Measurements from ENCODE around the gene BOK. TPM values are rescaled to one million over a fixed set of nuclear protein-coding genes. Genes with fewer than 3 reads are reported as not detected.

BOK gene
- total RNA-seq, 1 experiment from 2014 or later, result 30.2 TPM

GRCh38 chr2:241540771-241541561 lies 17.6 kb upstream of the BOK start:
- Histone ChIP-seq H3K9ac (ENCODE audit: low read length) (no peak overlapping the region), H3K27ac (ENCODE audit: low read length) (no peak overlapping the region), H3K9me3 (ENCODE audit: low read length) (no peaks in the 10 kb centered on the region), H4K20me1 (ENCODE audit: low read length) (no peaks in the 10 kb centered on the region), H3K79me2 (ENCODE audit: low read length) (no peaks in the 10 kb centered on the region), H3F3A (ENCODE audit: low read length, unreplicated experiment) (no peaks in the 10 kb centered on the region), H3K27me3 (ENCODE audit: low read length) (no peaks in the 10 kb centered on the region), H2AFZ (ENCODE audit: low read length) (no peak overlapping the region), H3K4me1 (ENCODE audit: insufficient read depth, low read length) (no peaks in the 10 kb centered on the region), H3K4me2 (ENCODE audit: low read length) (no peak overlapping the region), H3K4me3 (ENCODE audit: low read length) (no peak overlapping the region), H3K36me3 (ENCODE audit: low read depth, low read length) (no peaks in the 10 kb centered on the region), H3K9me2 (replicated peaks; ENCODE audit: low read length) (no peaks in the 10 kb centered on the region)
- no TSS peak for BruUV-seq (replicated peaks)
- CTCF ChIA-PET, result no interaction called here
- TF ChIP-seq EZH2phosphoT487 (IDR thresholded peaks at IDR 0.05; ENCODE audit: borderline replicate concordance, low read length) (no peak), EZH2 (IDR thresholded peaks at IDR 0.05; ENCODE audit: low read length, unreplicated experiment) (no peak)
- TF ChIP-seq, protein P1, sequence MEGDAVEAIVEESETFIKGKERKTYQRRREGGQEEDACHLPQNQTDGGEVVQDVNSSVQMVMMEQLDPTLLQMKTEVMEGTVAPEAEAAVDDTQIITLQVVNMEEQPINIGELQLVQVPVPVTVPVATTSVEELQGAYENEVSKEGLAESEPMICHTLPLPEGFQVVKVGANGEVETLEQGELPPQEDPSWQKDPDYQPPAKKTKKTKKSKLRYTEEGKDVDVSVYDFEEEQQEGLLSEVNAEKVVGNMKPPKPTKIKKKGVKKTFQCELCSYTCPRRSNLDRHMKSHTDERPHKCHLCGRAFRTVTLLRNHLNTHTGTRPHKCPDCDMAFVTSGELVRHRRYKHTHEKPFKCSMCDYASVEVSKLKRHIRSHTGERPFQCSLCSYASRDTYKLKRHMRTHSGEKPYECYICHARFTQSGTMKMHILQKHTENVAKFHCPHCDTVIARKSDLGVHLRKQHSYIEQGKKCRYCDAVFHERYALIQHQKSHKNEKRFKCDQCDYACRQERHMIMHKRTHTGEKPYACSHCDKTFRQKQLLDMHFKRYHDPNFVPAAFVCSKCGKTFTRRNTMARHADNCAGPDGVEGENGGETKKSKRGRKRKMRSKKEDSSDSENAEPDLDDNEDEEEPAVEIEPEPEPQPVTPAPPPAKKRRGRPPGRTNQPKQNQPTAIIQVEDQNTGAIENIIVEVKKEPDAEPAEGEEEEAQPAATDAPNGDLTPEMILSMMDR (conservative IDR thresholded peaks at IDR 0.05; ENCODE audit: low read depth, low read length), result no peak
- DNase-seq (no peak), ATAC-seq (no peak; the same call in 1 of the 2 replicates)
- intact Hi-C loops (cut with micrococcal nuclease), result no loop called here
- POLR2A ChIA-PET (ENCODE audit: unreplicated experiment), result no interaction called here

DNA sequence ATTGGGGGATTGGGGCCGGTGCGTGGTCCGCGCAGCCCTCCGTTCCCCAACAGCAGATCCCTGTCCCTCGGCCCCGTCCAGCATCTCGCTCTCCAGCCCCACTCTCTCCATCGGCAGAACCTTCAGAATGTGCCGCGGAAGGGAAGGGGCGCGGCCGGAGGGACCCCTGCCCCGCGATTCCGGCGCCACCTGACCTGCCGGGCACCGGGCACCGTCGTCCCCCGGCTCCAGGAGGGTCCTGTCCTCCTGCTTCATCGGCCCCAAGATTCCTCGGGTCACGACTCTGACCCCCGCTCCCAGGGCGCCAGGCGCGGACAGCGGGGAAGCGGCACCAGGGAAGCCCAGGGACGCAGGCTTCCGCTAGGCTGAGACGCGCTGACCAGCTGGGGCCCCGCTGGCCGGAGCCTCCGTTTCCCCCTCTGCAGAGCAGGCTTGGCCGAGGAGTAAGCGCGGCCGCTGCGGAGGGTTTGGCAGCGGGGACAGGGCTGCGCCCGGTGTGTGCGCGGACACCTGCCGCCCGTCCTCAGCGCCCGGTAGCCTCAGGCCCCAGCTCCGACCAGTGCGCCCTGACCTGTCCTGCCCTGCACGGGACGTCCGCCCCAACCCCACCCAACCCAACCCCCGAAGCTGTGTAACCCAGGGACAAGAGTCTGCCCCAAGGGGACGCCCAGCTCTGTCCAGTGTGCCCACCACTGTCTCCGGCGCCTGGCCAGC lies 16.8 kb upstream of the BOK start:
- Histone ChIP-seq H3K27me3 (ENCODE audit: low read length) (no peaks in the 10 kb centered on the region), H3K9me2 (replicated peaks; ENCODE audit: low read length) (no peaks in the 10 kb centered on the region), H3K4me1 (ENCODE audit: insufficient read depth, low read length) (no peaks in the 10 kb centered on the region), H3F3A (ENCODE audit: low read length, unreplicated experiment) (no peaks in the 10 kb centered on the region), H3K9me3 (ENCODE audit: low read length) (no peaks in the 10 kb centered on the region), H3K9ac (ENCODE audit: low read length) (no peak overlapping the region), H3K27ac (ENCODE audit: low read length) (no peak overlapping the region), H3K4me3 (ENCODE audit: low read length) (no peak overlapping the region), H2AFZ (ENCODE audit: low read length) (no peak overlapping the region), H3K36me3 (ENCODE audit: low read depth, low read length) (no peaks in the 10 kb centered on the region), H3K4me2 (ENCODE audit: low read length) (no peak overlapping the region), H4K20me1 (ENCODE audit: low read length) (no peaks in the 10 kb centered on the region), H3K79me2 (ENCODE audit: low read length) (no peaks in the 10 kb centered on the region)
- no TSS peak for BruUV-seq (replicated peaks)
- no peak for ATAC-seq
- intact Hi-C loops (cut with micrococcal nuclease), result no loop called here
- TF ChIP-seq, protein P1 (conservative IDR thresholded peaks at IDR 0.05; ENCODE audit: low read depth, low read length), result no peak
- no peak for TF ChIP-seq EZH2 (IDR thresholded peaks at IDR 0.05; ENCODE audit: low read length, unreplicated experiment)
- no peak for TF ChIP-seq EZH2phosphoT487 (IDR thresholded peaks at IDR 0.05; ENCODE audit: borderline replicate concordance, low read length)
- POLR2A ChIA-PET (ENCODE audit: unreplicated experiment), result no interaction called here
- DNase-seq, result no peak
- CTCF ChIA-PET, result no interaction called here

GRCh38 chr2:241542278-241542605 lies 16.3 kb upstream of the BOK start:
- DNase-seq (no peak), ATAC-seq (no peak)
- Histone ChIP-seq H3K79me2 (ENCODE audit: low read length) (no peaks in the 10 kb centered on the region), H3K27ac (ENCODE audit: low read length) (no peak overlapping the region), H3K4me1 (ENCODE audit: insufficient read depth, low read length) (no peaks in the 10 kb centered on the region), H3K9me2 (replicated peaks; ENCODE audit: low read length) (no peaks in the 10 kb centered on the region), H2AFZ (ENCODE audit: low read length) (no peak overlapping the region), H3K4me2 (ENCODE audit: low read length) (no peak overlapping the region), H3K9me3 (ENCODE audit: low read length) (no peaks in the 10 kb centered on the region), H3F3A (ENCODE audit: low read length, unreplicated experiment) (no peaks in the 10 kb centered on the region), H3K27me3 (ENCODE audit: low read length) (no peaks in the 10 kb centered on the region), H3K9ac (ENCODE audit: low read length) (no peak overlapping the region), H3K4me3 (ENCODE audit: low read length) (no peak overlapping the region), H4K20me1 (ENCODE audit: low read length) (no peaks in the 10 kb centered on the region), H3K36me3 (ENCODE audit: low read depth, low read length) (no peaks in the 10 kb centered on the region)
- intact Hi-C loops (cut with micrococcal nuclease), result no loop called here
- no TSS peak for BruUV-seq (replicated peaks)
- CTCF ChIA-PET, result no interaction called here
- POLR2A ChIA-PET (ENCODE audit: unreplicated experiment), result no interaction called here
- TF ChIP-seq EZH2phosphoT487 (IDR thresholded peaks at IDR 0.05; ENCODE audit: borderline replicate concordance, low read length), result no peak
- no peak for TF ChIP-seq EZH2 (IDR thresholded peaks at IDR 0.05; ENCODE audit: low read length, unreplicated experiment)
- TF ChIP-seq, protein P1 (conservative IDR thresholded peaks at IDR 0.05; ENCODE audit: low read depth, low read length), result no peak

All from PC-3 (cell line).